Measurements from ENCODE around the gene MAPK1. TPM values are rescaled to one million over a fixed set of nuclear protein-coding genes. Genes with fewer than 3 reads are reported as not detected.
A peak's percentile ranks its signal among the peaks of the same experiment; 100 is the strongest.
"Not testable (repeated sequence)": the region's sequence is repeated elsewhere in the genome, so short reads cannot be mapped to it uniquely, and the experiment has no call there.

MAPK1 gene
- total and polyA plus RNA-seq, 9 of the 15 experiments (the other 6 are each of a cell fraction or from before 2014, with no cell fraction given), result 46.3 to 575 (median 283) TPM

DNA sequence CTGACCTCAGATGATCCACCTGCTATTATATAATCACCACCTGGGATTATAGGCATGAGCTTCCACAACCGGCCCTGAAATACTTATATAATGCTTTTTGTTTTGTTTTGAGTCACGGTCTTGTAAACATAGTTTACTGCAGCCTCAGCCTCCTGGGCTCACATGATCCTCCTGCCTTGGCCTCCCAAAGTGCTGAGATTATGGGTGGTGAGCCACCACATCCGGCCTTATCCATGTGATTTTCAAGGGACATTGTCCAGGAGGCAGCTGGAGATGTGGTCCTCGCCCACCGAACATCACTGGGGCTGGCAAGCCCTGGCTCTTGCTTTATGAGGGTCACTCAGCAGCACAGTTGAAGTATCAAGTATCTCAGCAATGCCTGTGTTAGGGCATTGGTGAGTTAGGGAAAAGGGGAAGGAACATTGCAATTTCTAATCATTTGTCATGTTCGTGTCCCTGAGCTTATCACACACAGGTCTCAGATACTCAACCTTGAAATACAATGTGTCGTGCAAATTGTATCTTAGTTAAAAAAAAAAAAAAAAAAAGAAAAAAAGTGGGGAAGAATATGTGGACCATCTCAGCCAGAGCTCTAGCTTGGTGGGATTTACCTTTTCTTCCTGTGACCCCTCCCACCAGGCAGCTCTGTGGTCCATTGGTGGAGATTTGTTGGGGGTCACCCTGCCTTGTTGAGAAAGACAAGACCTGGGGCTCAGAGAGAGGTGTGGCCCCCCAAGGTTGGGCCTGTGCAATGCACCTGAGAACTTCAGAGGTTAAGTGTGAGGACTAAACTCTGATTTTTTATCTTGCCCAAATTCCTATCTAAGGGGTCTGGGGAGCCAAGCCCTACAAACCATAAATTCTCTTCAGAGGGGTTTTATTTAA, 40.4 kb upstream of the MAPK1 start (continued):
- TF ChIP-seq, protein P1, sequence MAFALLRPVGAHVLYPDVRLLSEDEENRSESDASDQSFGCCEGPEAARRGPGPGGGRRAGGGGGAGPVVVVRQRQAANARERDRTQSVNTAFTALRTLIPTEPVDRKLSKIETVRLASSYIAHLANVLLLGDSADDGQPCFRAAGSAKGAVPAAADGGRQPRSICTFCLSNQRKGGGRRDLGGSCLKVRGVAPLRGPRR (CRISPR knock-in tag; IDR thresholded peaks at IDR 0.05), result peak; percentile 89
- TF ChIP-seq CEBPG (CRISPR knock-in tag; IDR thresholded peaks at IDR 0.05) (no peak), CEBPG (tag; conservative IDR thresholded peaks at IDR 0.05 in 1 of 2, IDR thresholded peaks at IDR 0.05 in 1 of 2) (no peak), ZNF655 (CRISPR knock-in tag; IDR thresholded peaks at IDR 0.05) (no peak), ZNF699 (CRISPR knock-in tag; IDR thresholded peaks at IDR 0.05; ENCODE audit: insufficient replicate concordance) (no peak)

GRCh38 chr22:21905234-21905633, 37.8 kb upstream of the MAPK1 start:
- CTCF ChIA-PET (ENCODE audit: low intra/inter-chr PET ratio), result interaction anchor here (0.7 kb wide), 1 partner anchor 462 kb away, joined by 3 read pairs; no protein-coding TSS in a partner anchor
- H3K4me2 ChIP-seq (ENCODE audit: insufficient read depth, low read length); H3K9ac ChIP-seq (ENCODE audit: insufficient read depth in 1 of 2, low read depth in 2 of 2, low read length in 2 of 2); H3K79me2 ChIP-seq (ENCODE audit: control insufficient read depth, insufficient read depth, low read length); H3K4me3 ChIP-seq; H3K27ac ChIP-seq (ENCODE audit: extremely low read depth, low read depth, low read length); H3K9me3 ChIP-seq (replicated peaks; ENCODE audit: control insufficient read depth, insufficient read depth, low read depth, low read length); H3K4me1 ChIP-seq (replicated peaks in 1 of 2; ENCODE audit: control insufficient read depth in 2 of 2, insufficient read depth in 2 of 2, low read length in 2 of 2); H2AFZ ChIP-seq (ENCODE audit: low read depth, low read length); H3K36me3 ChIP-seq (ENCODE audit: control insufficient read depth, insufficient read depth, low read length); FAIRE-seq; in situ Hi-C loops (cut with MboI); BruUV-seq (replicated peaks); ATAC-seq; H3K9me1 ChIP-seq (ENCODE audit: control insufficient read depth, insufficient read depth, low read length); intact Hi-C loops (cut with micrococcal nuclease); TF ChIP-seq PBX2 (tag; conservative IDR thresholded peaks at IDR 0.05; ENCODE audit: low read depth); TEAD4 (IDR thresholded peaks at IDR 0.05; ENCODE audit: low read length): not testable (repeated sequence)
- peak in 1 of 4 experiments; percentile 34 for DNase-seq (ENCODE audit: extremely low read depth in 1 of 4, low spot score in 3 of 4)
- POLR2A ChIA-PET, result interaction anchor here (0.6 to 49.7 kb wide), 3 partner anchors 9 to 1367 kb away, joined by 4 to 1041 read pairs (median 8); partner anchors contain the start of gene PPM1F
- peaks cover 11 to 20% of the 10 kb centered on the region in 2 experiments; a peak in 4 of 5 replicates for H3K27me3 ChIP-seq (ENCODE audit: control insufficient read depth in 2 of 2, insufficient read depth in 2 of 2, low read length in 2 of 2)
- 44% methylated on average over 11 of the region's 11 CpGs for WGBS (ENCODE audit: insufficient coverage, low coverage, missing lambda C conversion rate)
- H4K20me1 ChIP-seq (replicated peaks; ENCODE audit: control insufficient read depth, insufficient read depth, low read length), result peaks cover 10% of the 10 kb centered on the region; the same call in 1 of the 2 replicates
- TF ChIP-seq, protein P2, sequence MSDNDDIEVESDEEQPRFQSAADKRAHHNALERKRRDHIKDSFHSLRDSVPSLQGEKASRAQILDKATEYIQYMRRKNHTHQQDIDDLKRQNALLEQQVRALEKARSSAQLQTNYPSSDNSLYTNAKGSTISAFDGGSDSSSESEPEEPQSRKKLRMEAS (CRISPR knock-in tag; IDR thresholded peaks at IDR 0.05), result 0 out of 2 replicates have a peak, but pooled peaks have one; percentile 44
- peak; percentile 71; the same call in 1 of the 2 replicates for TF ChIP-seq ZNF217 (CRISPR knock-in tag; IDR thresholded peaks at IDR 0.05)
- peak; percentile 77; the same call in 1 of the 2 replicates for TF ChIP-seq FOXK1 (CRISPR knock-in tag; IDR thresholded peaks at IDR 0.05; ENCODE audit: borderline replicate concordance)
- peak; percentile 7; the same call in 1 of the 2 replicates for TF ChIP-seq PBX2 (CRISPR knock-in tag; IDR thresholded peaks at IDR 0.05; ENCODE audit: low read depth)
- TF ChIP-seq, protein P1 (CRISPR knock-in tag; IDR thresholded peaks at IDR 0.05), result 0 out of 2 replicates have a peak, but pooled peaks have one; percentile 11
- TF ChIP-seq OTX1 (CRISPR knock-in tag; IDR thresholded peaks at IDR 0.05), result peak; percentile 79; the same call in 1 of the 2 replicates
- TF ChIP-seq TEAD4 (CRISPR knock-in tag; IDR thresholded peaks at IDR 0.05; ENCODE audit: borderline replicate concordance), result peak; percentile 33; the same call in 1 of the 2 replicates
